Fibroblast of mammary gland (primary cell): ENCODE results near the gene NME4.

Source experiments
- DNase-seq: peaks from one replicate; pipeline ENCODE4 v3.0.0-alpha.2; 2010; ENCODE audit warnings: low read depth
- H3K4me3 ChIP-seq: 2 replicates; pipeline ENCODE4 v1.5.1; 2011; ENCODE audit warnings: low read depth, mild to moderate bottlenecking, low read length, moderate library complexity; ENCODE audit not compliant: control insufficient read depth
- CTCF ChIP-seq: conservative IDR thresholded peaks from 2 replicates; pipeline ENCODE4 v1.5.1; 2011; ENCODE audit warnings: low read depth, low read length, inconsistent platforms; ENCODE audit not compliant: control insufficient read depth, insufficient read depth

The NME4 gene

GRCh38 chr16:353404-354290 lies 43.4 kb upstream of the NME4 start:
- no peak for TF ChIP-seq CTCF
- DNase-seq, result no peak

DNA sequence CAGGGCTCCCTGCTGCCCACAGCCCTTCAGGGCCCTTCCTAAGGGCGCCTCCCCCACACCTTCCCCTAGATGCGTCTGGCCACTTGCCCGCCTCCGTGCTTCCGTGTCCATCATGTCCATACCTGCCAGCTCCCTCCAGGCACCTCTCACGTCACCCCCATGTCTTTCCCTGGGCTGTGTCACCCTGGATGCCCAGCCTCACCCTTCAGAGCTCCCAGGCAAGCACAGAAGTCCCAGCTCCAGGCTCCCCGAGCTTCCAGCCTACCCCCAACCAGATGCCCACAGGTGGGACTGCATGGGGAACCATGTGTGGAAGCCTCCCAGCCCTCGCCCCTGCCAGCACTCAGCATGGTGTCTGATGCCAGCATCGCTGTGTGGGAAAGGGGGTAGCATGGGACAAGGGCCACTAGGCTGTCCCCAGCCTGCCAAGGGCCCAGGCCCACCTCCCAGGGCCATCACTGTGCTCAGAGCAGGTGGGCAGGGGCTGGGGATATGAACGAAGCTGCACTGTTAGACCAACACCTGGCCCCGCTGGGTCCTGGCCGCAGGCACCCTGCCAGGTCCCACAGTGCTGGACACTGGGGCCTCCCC lies 42.6 kb upstream of the NME4 start:
- TF ChIP-seq CTCF, result no peak
- no peak for DNase-seq
- no peak overlapping the region for H3K4me3 ChIP-seq

More at GRCh38 chr16:353404-354290, 43.4 kb upstream of the NME4 start:
- H3K4me3 ChIP-seq, result peak overlapping the region; percentile 26

DNA sequence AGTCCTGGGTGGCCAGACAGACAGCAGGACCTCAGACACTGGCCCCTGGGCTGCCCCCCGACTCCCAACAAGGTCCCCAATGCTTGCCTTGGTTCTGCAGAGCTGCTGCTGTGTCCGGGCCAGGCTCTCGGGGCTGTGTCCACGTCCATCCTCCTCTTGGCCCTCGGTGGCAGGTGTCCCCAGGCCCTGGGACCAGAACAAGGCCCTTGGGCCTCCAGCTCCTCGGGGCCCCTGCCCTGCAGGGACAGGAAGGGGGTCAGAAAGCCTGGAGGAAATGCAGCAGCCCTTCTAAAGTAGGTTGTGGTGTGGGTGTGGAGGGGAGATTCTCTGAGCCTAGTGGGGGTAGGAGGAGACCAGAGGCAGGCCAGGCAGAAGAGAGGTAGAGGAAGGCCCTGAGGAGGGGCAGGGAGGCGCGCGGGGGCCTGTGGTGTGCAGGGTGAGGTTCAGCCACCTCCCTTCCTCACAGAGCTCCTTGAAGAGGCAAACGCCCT lies 42.0 kb upstream of the NME4 start:
- no peak for DNase-seq
- no peak overlapping the region for H3K4me3 ChIP-seq
- no peak for TF ChIP-seq CTCF

- TF ChIP-seq CTCF, result no peak
- H3K4me3 ChIP-seq, result no peak overlapping the region
- DNase-seq, result no peak
These were observed 40.3 kb upstream of the NME4 start for GRCh38 chr16:356741-357140.

GRCh38 chr16:359067-359763 lies 37.8 kb upstream of the NME4 start:
- TF ChIP-seq CTCF, result no peak
- H3K4me3 ChIP-seq, result no peak overlapping the region

DNA sequence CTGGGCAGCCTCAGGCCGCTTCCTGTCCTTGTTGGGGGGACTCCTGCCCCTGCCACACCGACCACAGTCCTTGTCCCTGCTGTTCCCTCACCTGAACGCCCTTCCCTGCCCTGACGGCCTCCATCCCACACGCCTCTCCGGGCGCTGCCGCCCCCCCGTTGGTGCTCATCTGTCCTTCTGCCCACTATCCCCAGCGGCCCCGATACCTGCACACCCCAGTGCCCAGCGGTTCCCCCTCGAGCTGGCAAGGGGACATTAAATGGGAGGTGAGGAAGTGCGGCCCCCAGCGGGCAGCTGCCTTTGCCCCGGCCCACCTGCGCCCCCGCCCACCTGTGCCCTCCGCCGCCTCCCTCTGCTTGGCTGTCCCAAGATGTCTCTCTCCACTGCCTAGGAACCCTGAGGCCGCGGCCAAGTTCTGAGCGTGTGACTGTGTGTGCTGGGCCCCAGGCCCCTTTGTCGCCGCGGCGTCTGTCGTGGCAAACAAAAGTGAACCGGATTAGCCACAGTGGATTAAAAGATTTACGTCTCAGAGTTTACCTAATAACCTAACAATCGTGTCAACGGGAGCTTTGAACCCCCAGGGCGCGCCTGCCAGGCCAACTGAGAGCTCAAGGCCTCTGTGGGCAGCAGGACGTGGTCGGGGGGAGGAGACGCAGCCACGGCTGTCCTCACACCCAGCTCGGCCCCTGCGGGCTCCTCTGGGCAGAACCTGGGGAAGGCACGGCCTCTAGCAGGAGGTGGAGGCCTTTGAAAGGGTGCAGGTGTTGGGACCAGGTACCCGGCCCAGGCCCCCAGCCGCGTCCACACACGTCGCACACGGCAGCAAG lies 36.9 kb upstream of the NME4 start:
- H3K4me3 ChIP-seq, result no peak overlapping the region
- no peak for DNase-seq
- no peak for TF ChIP-seq CTCF

More at GRCh38 chr16:359067-359763, 37.8 kb upstream of the NME4 start:
- DNase-seq, result no peak
